ENCODE data around the gene FKRP.

Gene FKRP

DNA sequence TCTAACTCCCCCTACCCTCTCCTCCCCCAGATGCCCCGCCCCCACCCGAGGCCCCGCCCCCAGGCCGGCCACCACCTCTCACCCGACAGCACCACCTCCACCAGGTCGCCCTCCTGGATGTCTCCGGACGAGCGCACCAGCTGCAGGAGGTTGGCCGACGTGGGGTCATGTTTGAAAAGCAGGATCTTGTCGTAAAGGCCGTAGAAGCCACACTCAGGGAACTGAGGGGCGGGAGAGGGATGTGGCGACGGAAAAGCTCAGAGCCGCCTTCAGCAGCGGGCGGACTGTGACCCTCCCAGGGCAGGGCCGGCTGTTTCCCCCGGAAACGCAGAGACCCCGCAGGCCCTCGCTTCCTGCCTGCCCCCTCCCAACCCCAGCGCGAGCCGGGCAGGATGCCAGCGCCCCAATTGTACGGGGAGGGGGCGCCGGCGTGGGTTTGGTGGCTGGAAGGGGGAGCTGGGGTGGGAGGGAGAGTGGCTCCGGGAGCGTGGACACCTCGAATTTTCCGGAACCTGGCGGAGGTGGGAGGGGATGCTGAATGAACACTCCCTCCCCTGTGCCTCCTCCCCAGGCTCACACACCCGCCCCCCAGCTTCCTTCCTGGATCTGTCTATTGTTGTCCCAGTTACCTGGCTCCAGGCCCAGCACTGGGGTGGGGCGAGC, 31.9 kb upstream of the FKRP start:
- TF ChIP-seq, protein P1, sequence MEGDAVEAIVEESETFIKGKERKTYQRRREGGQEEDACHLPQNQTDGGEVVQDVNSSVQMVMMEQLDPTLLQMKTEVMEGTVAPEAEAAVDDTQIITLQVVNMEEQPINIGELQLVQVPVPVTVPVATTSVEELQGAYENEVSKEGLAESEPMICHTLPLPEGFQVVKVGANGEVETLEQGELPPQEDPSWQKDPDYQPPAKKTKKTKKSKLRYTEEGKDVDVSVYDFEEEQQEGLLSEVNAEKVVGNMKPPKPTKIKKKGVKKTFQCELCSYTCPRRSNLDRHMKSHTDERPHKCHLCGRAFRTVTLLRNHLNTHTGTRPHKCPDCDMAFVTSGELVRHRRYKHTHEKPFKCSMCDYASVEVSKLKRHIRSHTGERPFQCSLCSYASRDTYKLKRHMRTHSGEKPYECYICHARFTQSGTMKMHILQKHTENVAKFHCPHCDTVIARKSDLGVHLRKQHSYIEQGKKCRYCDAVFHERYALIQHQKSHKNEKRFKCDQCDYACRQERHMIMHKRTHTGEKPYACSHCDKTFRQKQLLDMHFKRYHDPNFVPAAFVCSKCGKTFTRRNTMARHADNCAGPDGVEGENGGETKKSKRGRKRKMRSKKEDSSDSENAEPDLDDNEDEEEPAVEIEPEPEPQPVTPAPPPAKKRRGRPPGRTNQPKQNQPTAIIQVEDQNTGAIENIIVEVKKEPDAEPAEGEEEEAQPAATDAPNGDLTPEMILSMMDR (IDR thresholded peaks at IDR 0.05) = no peak

DNA sequence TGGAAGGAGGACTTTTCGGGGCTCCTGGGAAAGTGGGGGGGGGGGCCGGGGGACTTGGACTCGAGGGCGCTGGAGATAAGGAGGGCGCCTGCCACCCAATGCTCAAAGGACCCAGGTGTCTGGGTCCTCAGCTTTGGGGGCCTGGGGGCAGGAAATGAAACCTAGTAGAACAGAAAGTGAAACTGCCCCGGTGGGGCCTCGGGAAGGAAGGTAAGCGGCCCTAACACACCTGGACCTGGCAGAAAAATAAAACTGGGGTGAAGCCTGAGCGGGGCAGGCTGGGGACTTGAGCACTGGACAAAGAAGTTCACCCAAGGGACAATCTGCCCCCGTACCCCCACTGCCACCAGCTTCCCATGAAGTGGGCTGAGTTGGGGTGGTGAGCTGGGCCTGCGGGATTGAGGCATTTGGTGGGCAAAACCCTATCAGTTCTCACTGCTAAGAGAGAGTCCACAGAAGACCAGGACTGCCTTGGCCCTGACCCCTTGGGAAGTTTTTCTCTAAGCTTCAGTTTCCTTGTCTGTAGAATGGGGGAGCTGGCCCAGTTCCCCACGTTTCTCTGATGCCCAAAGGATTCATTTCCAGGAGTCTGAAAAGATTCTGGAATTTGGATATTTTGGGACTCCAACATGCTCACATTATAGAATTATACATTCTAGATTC, 31.3 kb upstream of the FKRP start:
- TF ChIP-seq, protein P1 (IDR thresholded peaks at IDR 0.05) = no peak

GRCh38 chr19:46715620-46715974, 30.3 kb upstream of the FKRP start:
- TF ChIP-seq, protein P1 (IDR thresholded peaks at IDR 0.05) = no peak

DNA sequence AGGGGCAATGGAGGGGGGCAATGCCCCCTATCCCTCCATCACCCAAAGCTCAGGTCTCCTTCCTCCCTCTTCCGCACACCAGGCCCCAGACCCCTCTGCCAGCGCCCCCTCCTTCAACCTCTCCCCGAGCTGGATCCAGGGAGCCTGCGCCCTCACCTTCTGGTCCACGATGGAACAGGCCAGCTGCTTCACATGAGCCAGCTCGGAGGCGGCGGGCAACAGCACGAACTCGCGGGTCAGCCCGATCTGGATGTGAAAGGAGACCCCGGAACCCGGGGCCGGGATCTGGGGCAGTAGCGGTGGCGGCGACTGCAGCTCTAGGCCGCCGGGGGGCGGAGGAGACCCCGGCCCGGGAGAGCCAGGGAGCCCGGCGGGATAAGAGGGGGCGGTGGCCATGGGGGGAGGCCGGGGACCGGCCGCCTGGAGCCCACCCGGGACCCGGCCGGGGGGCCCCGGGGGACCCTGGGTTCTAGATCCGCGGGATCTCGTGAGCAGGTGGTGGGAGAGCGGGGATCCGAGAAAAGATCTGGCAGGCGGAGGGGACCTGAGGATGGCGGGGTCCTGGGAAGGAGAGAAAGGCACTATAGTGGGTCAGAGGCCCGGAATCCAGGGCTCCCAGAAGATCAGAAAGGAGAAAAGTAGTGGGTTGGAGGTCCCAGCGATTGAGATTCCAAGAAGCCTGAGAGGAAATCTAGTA, 29.7 kb upstream of the FKRP start:
- TF ChIP-seq, protein P1 (IDR thresholded peaks at IDR 0.05) = no peak

DNA sequence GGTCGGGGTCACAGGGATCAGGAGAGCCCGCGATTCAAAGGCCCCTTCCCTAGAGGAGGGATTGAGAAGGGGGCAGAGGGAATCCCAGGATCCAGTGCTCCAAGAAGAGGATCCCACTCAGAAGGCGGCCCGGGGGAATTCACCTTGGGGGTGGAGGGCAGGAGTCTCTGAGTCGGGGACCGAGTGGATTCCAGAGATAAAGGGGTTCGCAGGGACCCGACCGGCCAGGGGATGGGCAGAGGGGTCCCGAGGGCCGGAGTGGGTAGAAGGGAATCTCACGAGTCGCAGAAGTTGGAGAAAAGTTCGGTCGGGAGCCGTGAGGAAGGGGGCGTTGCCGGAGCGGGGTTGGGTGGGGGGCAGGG, 29.2 kb upstream of the FKRP start:
- TF ChIP-seq, protein P1 (IDR thresholded peaks at IDR 0.05) = no peak

DNA sequence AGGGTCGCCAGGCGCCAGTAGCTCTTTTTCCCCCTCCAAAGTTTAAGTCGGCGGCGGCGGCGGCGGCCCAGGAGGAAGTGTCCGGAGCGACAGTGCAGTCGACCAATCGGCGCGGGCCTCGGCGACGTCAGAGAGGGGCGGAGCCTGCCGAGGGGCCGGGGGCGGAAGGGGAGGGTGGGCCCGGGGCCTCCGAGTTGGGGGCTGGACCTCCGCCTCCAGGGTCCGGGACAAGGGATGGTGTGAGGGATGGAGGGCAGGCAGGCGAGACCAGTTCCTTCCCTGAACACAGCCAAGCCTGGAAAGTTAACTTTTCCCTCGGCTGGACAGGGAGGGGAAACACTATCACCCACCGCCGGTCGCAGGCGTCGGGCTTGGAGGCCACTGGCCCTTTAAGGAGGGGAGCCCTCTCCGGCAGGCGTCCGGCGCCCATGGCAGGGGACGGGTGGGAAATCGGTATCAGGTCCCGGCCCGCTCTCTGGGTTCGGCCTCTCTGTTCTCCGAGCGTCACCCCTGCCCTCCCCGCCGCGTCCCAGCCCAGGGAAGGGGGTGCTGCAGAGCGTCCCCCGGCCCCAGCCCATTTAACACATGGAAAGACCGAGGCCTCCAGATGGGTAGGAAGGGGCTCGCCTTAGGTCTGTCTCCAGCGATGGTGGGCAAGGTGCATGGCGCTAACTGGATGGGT, 28.7 kb upstream of the FKRP start, which contains the start of gene PRKD2:
PRKD2 (minus strand) TSS at position 81 of the 682 bp plus-strand sequence. CDS start 744 bp downstream, outside the sequence.
- TF ChIP-seq, protein P1 (IDR thresholded peaks at IDR 0.05) = no peak

DNA sequence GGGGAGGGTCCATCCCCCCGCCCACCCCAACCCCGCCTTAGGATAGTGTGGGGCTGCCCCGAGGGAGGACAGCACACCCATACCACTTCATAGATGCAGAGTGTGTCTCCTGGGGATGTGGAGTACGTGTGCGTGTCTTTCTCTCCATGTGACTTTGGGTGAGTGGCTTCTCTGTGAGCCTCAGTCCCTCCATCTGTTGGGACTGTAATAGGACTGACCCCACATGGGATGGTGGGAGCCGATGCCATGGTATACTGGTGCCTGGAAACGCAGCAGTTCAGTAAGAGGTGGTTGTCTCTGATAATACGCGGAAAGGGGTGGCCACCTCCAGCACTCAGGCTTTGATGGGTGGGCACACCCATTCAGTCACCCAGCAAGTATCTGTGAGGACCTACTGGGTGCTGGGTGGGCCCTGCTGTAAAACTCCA, 28.1 kb upstream of the FKRP start:
- TF ChIP-seq, protein P1 (IDR thresholded peaks at IDR 0.05) = no peak
